Right lung (tissue), 5 donors: Measurements from ENCODE around the gene HNF4A. TPM values are rescaled to one million over a fixed set of nuclear protein-coding genes. Genes with fewer than 3 reads are reported as not detected.

Source experiments
- DNase-seq, 2 donors: peaks; one replicate each; pipeline ENCODE4 v3.0.0-alpha.2; 2013
- polyA plus RNA-seq, 5 donors: library from polyadenylated mRNA; unstranded; fragments of 120-200 nt; gene quantifications; one replicate each; pipeline versions ENCODE4 v1.2.1 to v1.2.3, GENCODE V29; 2013; ENCODE audit warnings: inconsistent platforms in 1 of 5, low replicate concordance in 1 of 5; ENCODE audit not compliant: insufficient read length in 5 of 5, insufficient read depth in 1 of 5

Gene HNF4A
- polyA plus RNA-seq, 5 donors = 0.78 to 1.2 (median 0.87) TPM

- no peak for DNase-seq
Measured at GRCh38 chr20:44424039-44424495, 68.6 kb downstream of the HNF4A start.

DNA sequence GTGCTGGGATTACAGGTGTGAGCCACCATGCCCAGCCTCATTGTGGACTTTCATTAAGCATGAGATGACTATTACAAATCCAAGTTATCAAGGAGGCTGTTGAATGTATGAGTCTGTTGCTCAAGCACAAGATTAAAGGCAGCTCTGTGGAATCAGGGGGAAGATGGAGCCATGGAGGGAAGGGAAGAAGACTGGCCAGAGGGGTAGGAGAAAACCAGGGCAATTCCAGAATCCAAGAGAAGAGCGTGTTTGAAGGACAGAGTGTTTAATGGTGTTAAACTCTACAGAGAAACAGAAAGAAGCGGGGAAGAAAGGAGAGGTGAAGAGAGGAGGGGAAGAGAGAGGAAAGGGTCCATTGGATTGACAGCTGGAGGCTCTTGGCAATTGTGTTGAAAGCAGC, 70.4 kb downstream of the HNF4A start:
- DNase-seq = no peak

DNA sequence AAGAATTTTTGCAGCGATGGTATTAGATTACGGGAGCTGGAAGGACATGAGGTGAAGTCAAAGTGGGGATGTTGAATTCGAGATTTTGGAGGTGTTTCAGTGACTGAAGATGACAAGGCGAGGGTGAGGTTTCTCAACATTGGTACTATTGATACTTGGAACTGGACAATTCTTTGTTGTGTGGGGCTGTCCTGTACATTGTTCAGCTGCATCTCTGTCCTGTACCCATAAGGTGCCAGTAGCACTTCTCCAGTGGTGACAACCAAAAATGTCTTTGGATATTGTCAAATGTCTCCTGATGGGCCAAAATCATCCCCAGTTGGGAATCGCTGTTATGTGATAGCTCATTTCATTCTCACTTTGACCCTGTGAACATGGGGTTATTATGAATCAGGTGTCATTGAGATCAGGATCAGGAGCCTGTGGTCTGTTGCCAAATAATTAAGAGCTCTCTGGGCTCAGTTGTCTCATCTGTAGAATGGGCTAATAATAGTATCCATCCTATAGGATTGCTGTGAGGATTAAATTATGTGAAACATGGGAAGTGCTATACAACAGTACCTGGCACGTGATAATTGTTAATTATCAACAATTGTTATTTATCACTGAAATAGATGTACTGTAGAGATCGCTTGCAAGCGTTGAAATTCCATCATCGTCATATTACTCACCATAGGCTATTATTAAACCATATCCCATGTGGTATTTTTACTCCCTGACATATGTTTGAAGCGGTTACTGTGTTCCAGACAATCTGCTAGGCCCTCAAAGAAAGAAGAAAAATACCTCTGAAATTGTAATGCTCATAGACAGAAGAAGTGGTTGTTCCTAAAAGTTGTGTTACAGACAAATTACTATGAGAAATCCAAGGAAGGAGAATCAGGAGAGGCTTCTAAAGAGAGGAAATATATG, 71.6 kb downstream of the HNF4A start:
- no peak for DNase-seq

DNA sequence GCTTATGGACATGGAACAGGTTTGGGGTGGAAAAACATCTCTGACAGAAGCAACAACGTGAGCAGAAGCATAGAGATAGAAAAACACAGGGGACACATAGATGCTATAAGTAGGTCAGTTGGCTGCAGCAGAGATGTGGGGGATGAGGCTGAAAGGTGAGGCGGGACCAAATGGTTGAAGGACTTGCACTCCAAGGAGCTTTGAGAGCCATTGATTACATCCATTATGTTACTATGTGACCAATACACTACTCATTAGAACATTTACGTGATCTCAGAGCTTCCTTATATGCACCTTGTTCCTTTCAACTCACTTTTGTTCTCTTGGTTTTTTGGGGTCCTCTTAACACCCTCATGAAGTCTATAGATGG, 72.3 kb downstream of the HNF4A start:
- no peak for DNase-seq

DNA sequence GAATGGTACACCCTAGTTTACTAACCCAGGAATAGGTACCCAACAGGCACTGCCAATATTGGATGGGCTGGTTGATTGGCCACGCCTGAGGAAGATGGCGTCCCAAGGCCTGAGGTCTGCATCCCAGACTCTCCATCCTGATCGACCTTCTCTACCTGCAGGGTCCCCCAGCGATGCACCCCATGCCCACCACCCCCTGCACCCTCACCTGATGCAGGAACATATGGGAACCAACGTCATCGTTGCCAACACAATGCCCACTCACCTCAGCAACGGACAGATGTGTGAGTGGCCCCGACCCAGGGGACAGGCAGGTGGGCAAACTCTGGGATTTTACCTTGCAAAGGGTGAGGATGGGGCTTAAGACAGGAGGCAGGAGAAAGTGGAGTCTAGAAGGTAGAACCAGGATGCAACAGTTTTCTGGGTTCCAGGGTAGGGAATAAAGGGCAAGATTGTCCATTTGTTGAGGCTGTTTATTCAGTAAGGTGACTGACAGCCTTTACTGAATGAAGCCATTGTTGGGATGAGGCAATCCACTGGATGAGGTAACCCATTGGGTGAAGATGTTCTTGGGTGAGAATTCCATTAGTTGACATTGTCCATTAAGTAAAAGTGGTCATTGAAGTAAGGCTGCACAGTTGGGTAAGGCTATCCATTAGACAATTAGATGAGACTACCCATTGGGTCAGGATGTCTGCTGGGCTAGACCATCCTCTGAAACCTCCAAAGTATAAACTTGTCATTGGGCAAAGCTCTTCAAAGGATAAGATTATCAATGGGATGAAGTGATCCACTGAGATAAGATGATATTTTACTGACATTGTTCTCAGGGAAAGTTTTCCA, 72.9 kb downstream of the HNF4A start:
- DNase-seq = no peak

- DNase-seq = no peak
Measured at GRCh38 chr20:44429017-44429339, 73.5 kb downstream of the HNF4A start.

DNA sequence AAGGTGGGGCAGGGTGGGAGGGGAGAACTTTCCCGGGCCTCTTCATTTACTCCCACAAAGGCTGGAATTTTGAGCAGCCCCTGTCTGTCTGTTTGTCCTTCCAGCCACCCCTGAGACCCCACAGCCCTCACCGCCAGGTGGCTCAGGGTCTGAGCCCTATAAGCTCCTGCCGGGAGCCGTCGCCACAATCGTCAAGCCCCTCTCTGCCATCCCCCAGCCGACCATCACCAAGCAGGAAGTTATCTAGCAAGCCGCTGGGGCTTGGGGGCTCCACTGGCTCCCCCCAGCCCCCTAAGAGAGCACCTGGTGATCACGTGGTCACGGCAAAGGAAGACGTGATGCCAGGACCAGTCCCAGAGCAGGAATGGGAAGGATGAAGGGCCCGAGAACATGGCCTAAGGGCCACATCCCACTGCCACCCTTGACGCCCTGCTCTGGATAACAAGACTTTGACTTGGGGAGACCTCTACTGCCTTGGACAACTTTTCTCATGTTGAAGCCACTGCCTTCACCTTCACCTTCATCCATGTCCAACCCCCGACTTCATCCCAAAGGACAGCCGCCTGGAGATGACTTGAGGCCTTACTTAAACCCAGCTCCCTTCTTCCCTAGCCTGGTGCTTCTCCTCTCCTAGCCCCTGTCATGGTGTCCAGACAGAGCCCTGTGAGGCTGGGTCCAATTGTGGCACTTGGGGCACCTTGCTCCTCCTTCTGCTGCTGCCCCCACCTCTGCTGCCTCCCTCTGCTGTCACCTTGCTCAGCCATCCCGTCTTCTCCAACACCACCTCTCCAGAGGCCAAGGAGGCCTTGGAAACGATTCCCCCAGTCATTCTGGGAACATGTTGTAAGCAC, 74.1 kb downstream of the HNF4A start:
- DNase-seq = no peak

DNA sequence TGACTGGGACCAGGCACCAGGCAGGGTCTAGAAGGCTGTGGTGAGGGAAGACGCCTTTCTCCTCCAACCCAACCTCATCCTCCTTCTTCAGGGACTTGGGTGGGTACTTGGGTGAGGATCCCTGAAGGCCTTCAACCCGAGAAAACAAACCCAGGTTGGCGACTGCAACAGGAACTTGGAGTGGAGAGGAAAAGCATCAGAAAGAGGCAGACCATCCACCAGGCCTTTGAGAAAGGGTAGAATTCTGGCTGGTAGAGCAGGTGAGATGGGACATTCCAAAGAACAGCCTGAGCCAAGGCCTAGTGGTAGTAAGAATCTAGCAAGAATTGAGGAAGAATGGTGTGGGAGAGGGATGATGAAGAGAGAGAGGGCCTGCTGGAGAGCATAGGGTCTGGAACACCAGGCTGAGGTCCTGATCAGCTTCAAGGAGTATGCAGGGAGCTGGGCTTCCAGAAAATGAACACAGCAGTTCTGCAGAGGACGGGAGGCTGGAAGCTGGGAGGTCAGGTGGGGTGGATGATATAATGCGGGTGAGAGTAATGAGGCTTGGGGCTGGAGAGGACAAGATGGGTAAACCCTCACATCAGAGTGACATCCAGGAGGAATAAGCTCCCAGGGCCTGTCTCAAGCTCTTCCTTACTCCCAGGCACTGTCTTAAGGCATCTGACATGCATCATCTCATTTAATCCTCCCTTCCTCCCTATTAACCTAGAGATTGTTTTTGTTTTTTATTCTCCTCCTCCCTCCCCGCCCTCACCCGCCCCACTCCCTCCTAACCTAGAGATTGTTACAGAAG, 75.0 kb downstream of the HNF4A start:
- DNase-seq = no peak

GRCh38 chr20:44431118-44431501, 75.6 kb downstream of the HNF4A start:
- no peak for DNase-seq

GRCh38 chr20:44431502-44432234, 76.2 kb downstream of the HNF4A start:
- no peak for DNase-seq

DNA sequence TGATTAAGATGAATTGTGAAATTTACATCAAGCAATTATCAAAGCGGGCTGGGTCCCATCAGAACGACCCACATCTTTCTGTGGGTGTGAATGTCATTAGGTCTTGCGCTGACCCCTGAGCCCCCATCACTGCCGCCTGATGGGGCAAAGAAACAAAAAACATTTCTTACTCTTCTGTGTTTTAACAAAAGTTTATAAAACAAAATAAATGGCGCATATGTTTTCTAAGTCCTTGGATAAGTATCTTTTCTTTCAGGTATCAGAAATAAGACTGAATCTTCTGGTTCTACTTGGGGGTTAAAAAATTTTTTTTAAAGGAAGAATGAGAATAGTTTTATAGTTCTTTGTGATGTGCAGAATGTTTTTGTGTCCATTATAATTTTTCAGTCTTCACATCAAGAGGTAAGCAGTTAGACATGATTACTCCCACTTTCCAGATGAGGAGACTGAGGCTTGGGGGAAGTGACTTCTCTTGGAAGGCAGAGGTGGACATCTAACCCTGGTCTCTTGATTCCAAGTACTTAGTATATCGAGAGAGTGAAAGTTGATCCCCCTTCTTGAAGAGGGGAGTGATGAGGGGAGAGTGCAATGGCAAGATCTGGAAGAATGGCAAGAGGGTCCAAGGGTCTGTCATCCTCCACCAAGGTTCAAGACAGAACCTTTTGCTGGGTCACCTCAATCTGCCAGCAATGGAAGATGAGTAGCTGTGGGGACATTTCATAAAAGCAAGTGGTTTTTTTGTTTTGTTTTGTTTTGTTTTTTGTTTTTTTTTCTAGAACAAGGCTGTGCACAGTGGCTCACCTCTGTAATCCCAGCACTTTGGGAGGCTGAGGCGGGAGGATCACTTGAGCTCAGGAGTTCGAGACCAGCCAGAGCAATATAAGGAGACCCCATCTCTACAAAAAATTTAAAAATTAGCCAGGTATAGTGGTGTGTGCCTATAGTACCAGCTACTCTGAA, 77.4 kb downstream of the HNF4A start:
- DNase-seq = no peak

- no peak for DNase-seq
Measured at GRCh38 chr20:44433751-44434538, 78.4 kb downstream of the HNF4A start.

DNA sequence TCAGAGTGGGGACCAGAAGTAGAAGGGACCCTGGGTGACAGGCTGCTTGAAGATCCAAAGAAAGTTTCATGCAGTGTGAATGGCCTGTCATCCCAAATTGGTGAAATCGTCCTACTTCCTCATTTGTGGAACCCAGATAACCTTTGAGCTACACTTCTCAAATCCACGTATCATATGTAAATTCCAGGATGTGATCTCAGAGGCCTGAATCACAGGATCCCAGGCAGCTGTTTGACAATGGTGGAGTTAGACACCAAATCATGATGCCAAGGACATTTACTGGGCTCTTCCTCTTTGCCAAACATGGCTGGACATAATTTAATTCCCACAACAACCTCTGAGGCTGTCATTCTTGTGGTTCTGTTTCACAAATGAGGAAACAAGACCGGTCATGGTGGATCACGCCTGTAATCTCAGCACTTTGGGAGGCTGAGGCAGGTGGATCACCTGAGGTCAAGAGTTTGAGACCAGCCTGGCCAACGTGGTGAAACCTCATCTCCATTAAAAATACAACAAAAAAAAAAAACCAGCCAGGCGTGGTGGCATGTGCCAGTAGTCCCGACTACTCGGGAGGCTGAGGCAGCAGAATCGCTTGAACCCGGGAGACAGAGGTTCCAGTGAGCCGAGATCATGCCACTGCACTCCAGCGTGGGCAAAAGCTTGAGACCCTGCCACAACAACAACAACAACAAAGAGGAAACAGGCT, 80.3 kb downstream of the HNF4A start:
- no peak for DNase-seq

GRCh38 chr20:44436393-44436792, 80.9 kb downstream of the HNF4A start:
- no peak for DNase-seq

DNA sequence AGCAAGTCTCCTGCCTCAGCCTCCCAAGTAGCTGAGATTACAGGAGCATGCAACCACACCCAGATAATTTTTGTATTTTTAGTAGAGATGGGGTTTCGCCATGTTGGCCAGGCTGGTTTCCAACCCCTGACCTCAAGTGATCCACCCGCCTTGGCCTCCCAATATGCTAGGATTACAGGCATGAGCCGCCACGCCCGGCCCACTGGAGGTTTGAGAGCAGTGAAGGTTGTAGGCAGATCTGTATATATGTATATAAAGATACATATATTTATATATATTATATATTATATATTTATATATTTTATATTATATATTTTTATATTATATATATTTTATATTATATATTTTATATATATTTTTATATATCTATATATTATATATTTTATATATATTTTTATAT, 82.0 kb downstream of the HNF4A start:
- DNase-seq = no peak

DNA sequence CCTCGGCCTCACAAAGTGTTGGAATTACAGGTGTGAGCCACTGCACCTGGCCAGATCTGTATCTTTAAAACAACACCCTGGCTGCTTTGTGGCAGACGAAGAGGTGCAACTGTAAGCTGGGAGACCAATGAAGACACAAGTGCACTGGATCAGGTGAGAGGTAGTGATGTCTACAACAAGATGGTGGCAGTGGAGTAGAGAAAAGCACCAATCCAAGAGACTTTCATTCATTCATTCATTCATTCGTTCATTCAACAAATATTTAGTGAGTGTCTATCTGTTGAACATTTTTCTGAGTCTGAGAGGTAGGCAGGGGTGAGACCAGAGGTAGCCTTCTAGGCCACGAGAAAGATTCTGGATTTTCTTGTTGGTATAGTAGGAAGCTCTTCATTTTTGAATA, 83.3 kb downstream of the HNF4A start:
- DNase-seq = no peak

DNA sequence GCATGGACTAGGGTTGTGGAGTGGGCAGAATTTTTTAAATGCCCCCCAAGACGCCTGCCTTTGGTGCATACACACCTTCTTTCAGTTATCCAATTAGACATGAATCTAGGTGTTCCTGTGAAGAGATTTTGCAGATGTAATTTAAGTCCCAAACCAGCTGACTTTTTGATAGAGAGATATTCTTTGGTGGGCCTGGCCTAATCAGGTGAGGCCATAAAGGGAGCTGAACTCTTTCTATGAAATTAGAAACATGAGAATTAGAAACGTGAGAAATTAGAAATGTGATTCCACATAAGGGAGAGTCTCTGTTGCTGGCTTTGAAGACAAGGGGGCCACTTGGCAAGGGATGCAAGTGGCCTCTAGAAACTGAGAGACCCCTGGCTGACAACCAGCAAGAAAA, 83.8 kb downstream of the HNF4A start:
- no peak for DNase-seq
